Caco-2 (cell line): ENCODE measurements around the gene AXDND1. TPM values are rescaled to one million over a fixed set of nuclear protein-coding genes. Genes with fewer than 3 reads are reported as not detected.
"Not testable (repeated sequence)": the region's sequence is repeated elsewhere in the genome, so short reads cannot be mapped to it uniquely, and the experiment has no call there.

Experiments
- BruUV-seq: library from RNA; stranded (reverse); fragments of 400-500 nt; replicated peaks from 2 replicates; lab custom pipeline; 2021; lab: Mats Ljungman, UMichigan
- CTCF ChIA-PET: fragments of 300-600 bp; sonication (Branson Sonifier 250); formaldehyde crosslinking; loops from one replicate; lab custom pipeline; 2022; ENCODE audit warnings: antibody characterized with exemption; lab: Charles Lee
- POLR2A ChIA-PET: fragments of 300-600 bp; sonication (Branson Sonifier 250); formaldehyde crosslinking; loops from one replicate; lab custom pipeline; 2022; ENCODE audit warnings: antibody characterized with exemption; lab: Charles Lee
- DNase-seq, 2 experiments: peaks; one replicate each; pipeline versions ENCODE4 v3.0.0 to v3.0.0-alpha.2; 2020 to 2022
- H3K27me3 ChIP-seq: replicated peaks from 2 replicates; pipeline ENCODE4 v1.6.0; 2011; ENCODE audit warnings: low read length; ENCODE audit not compliant: control insufficient read depth, insufficient read depth
- H3K36me3 ChIP-seq: 2 replicates; pipeline ENCODE4 v1.5.1; 2011; ENCODE audit warnings: low read length; ENCODE audit not compliant: control insufficient read depth, insufficient read depth
- H3K4me1 ChIP-seq: fragments of 250-450 bp; sonication (Bioruptor Pico); 2 replicates; pipeline ENCODE4 v1.5.1; 2020; ENCODE audit warnings: mild to moderate bottlenecking
- H3K4me3 ChIP-seq: 2 replicates; pipeline ENCODE4 v1.5.1; 2011; ENCODE audit warnings: low read depth, mild to moderate bottlenecking, control low read depth, low read length
- H3K9me3 ChIP-seq: fragments of 250-450 bp; sonication (Bioruptor Pico); 2 replicates; pipeline ENCODE4 v1.5.1; 2020; ENCODE audit warnings: mild to moderate bottlenecking, moderate library complexity
- H3K27ac Mint-ChIP-seq: one replicate; pipeline ENCODE4 v1.8.0; 2022; ENCODE audit warnings: mixed read lengths; ENCODE audit not compliant: unreplicated experiment
- H3K27me3 Mint-ChIP-seq: one replicate; pipeline ENCODE4 v1.8.0; 2022; ENCODE audit warnings: mixed read lengths; ENCODE audit not compliant: insufficient read depth, unreplicated experiment
- H3K36me3 Mint-ChIP-seq: one replicate; pipeline ENCODE4 v1.8.0; 2022; ENCODE audit warnings: mild to moderate bottlenecking, mixed read lengths; ENCODE audit not compliant: insufficient read depth, unreplicated experiment
- H3K4me1 Mint-ChIP-seq: one replicate; pipeline ENCODE4 v1.8.0; 2022; ENCODE audit warnings: low read depth, mixed read lengths; ENCODE audit not compliant: unreplicated experiment
- H3K4me3 Mint-ChIP-seq: one replicate; pipeline ENCODE4 v1.8.0; 2022; ENCODE audit warnings: mild to moderate bottlenecking, moderate library complexity, mixed read lengths; ENCODE audit not compliant: unreplicated experiment
- H3K9me3 Mint-ChIP-seq: one replicate; pipeline ENCODE4 v1.8.0; 2022; ENCODE audit warnings: mixed read lengths; ENCODE audit not compliant: unreplicated experiment
- intact Hi-C: fragments of 100-400 bp; cut with micrococcal nuclease; formaldehyde crosslinking; loops from one replicate; pipeline ENCODE4 v1.10.0; 2022; ENCODE audit not compliant: unreplicated experiment
- total RNA-seq: library from RNA; stranded (reverse); gene quantifications from 2 replicates; pipeline ENCODE4 v1.2.3, GENCODE V29; 2022
- TF ChIP-seq, protein P1 (sequence below), 2 experiments: fragments of 200-600 bp in 1 of 2; IDR thresholded peaks; 1 replicate in 1 of 2; 2 replicates in 1 of 2; pipeline versions ENCODE4 v1.5.1 to v1.8.0; 2011 to 2022; ENCODE audit warnings: antibody characterized with exemption in 1 of 2, control low read depth in 1 of 2, inconsistent platforms in 1 of 2, low read depth in 1 of 2, low read length in 1 of 2, mild to moderate bottlenecking in 1 of 2, moderate library complexity in 1 of 2; ENCODE audit not compliant: insufficient read depth in 1 of 2, severe bottlenecking in 1 of 2, unreplicated experiment in 1 of 2

The AXDND1 gene
- total RNA-seq, 1 experiment from 2014 or later: not detected

DNA sequence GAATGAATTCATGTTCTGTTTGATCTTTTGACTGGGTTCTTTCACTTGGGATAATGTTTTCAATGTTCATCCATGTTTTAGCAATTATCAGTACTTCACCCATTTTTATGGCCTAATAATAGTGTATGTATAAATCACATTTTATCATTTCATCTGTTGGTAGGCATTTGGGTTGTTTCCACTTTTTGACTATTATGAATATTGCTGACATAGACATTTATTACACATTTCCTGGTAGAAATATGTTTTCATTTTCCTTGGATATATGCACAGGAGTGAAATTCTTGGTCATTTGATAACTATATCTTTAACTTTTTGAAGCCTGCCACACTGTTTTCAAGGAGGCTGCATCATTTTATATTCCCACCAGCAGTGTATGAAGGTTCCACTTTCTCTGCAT lies 79.8 kb downstream of the AXDND1 start:
- TF ChIP-seq, protein P1, sequence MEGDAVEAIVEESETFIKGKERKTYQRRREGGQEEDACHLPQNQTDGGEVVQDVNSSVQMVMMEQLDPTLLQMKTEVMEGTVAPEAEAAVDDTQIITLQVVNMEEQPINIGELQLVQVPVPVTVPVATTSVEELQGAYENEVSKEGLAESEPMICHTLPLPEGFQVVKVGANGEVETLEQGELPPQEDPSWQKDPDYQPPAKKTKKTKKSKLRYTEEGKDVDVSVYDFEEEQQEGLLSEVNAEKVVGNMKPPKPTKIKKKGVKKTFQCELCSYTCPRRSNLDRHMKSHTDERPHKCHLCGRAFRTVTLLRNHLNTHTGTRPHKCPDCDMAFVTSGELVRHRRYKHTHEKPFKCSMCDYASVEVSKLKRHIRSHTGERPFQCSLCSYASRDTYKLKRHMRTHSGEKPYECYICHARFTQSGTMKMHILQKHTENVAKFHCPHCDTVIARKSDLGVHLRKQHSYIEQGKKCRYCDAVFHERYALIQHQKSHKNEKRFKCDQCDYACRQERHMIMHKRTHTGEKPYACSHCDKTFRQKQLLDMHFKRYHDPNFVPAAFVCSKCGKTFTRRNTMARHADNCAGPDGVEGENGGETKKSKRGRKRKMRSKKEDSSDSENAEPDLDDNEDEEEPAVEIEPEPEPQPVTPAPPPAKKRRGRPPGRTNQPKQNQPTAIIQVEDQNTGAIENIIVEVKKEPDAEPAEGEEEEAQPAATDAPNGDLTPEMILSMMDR (IDR thresholded peaks at IDR 0.05; ENCODE audit: insufficient read depth in 1 of 2, low read depth in 1 of 2, low read length in 1 of 2, severe bottlenecking in 1 of 2, unreplicated experiment in 1 of 2): no peak
- no peaks in the 10 kb centered on the region for H3K9me3 Mint-ChIP-seq
- no peaks in the 10 kb centered on the region for H3K27me3 ChIP-seq
- H3K9me3 ChIP-seq: no peaks in the 10 kb centered on the region
- BruUV-seq: no TSS peak
- intact Hi-C loops: loop anchor here (10.0 kb wide), 1 partner anchor 361 kb away; the partner anchor contains the start of gene TOR3A
- POLR2A ChIA-PET: no interaction called here
- H3K4me3 ChIP-seq: no peak overlapping the region
- CTCF ChIA-PET: no interaction called here
- H3K4me1 Mint-ChIP-seq: peaks cover 5% of the 10 kb centered on the region
- no peak overlapping the region for H3K4me3 Mint-ChIP-seq
- no peaks in the 10 kb centered on the region for H3K4me1 ChIP-seq
- no peak for DNase-seq
- H3K27me3 Mint-ChIP-seq: peaks cover 3% of the 10 kb centered on the region
- no peaks in the 10 kb centered on the region for H3K36me3 Mint-ChIP-seq
- no peaks in the 10 kb centered on the region for H3K36me3 ChIP-seq
- H3K27ac Mint-ChIP-seq: no peak overlapping the region

DNA sequence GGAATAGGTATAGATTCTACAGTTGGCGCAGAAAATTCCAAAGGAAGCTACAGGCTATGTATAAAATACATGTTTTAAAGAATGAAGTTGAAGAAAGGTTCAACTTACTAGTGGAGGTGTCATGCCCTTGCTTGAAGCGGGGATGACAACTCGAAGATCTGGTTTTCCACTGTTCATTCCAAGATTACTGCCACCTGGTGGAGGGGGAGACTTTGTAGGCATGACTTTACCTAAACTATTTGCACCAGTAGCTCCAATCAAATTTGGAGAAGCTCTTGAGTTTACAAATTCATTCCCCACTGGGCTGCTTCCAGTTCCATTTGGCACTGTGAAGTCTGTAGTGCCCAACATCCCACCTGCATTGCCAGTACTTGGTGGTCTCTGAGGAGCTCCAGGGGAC lies 81.7 kb downstream of the AXDND1 start:
- CTCF ChIA-PET: interaction anchor here (0.6 to 2.1 kb wide), 5 partner anchors 10 to 367 kb away, joined by 3 to 11 read pairs (median 4); no protein-coding TSS in a partner anchor
- no peaks in the 10 kb centered on the region for H3K4me1 Mint-ChIP-seq
- TF ChIP-seq, protein P1 (IDR thresholded peaks at IDR 0.05; ENCODE audit: insufficient read depth in 1 of 2, low read depth in 1 of 2, low read length in 1 of 2, severe bottlenecking in 1 of 2, unreplicated experiment in 1 of 2): peak; percentile 40 to 58

DNA sequence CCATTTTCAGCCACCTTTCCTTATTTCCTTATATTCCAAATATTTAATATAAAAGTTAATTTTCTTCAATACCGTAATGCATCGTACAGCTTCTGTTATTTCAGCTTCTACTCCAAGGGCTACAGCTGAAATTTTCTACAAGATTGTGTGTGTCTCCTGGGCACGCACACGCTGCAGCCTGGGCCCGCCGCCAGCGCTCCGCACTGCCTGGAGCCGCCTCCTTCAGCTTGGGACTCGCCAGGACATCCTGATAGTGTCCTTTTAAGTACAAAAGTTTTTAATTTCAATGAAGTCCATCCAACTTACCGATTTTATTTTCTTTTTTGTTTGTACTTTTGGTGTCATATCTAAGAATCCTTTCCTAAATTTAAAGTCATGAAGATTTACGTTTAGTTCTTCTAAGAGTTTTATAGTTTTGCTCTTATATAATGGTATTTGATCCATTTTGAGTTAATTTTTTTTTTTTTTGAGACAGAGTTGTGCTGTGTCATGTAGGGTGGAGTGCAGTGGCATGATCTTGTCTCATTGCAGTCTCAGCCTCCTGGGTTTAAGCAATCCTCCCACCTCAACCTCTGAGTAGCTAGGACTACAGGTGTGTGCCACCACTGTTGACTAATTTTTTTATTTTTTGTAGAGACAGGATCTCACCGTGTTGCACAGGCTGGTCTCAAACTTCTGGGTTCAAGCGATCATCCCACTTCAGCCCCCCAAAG lies 82.8 kb downstream of the AXDND1 start:
- no peak overlapping the region for H3K4me3 ChIP-seq
- peaks cover 3% of the 10 kb centered on the region for H3K27me3 Mint-ChIP-seq
- no peak overlapping the region for H3K4me3 Mint-ChIP-seq
- no peaks in the 10 kb centered on the region for H3K36me3 Mint-ChIP-seq
- POLR2A ChIA-PET: no interaction called here
- no peaks in the 10 kb centered on the region for H3K4me1 Mint-ChIP-seq
- H3K9me3 ChIP-seq: no peaks in the 10 kb centered on the region
- TF ChIP-seq, protein P1 (IDR thresholded peaks at IDR 0.05; ENCODE audit: insufficient read depth in 1 of 2, low read depth in 1 of 2, low read length in 1 of 2, severe bottlenecking in 1 of 2, unreplicated experiment in 1 of 2): no peak
- CTCF ChIA-PET: interaction anchor here (1.0 to 2.1 kb wide), 3 partner anchors 150 to 366 kb away, joined by 3 to 11 read pairs (median 4); no protein-coding TSS in a partner anchor
- no peaks in the 10 kb centered on the region for H3K4me1 ChIP-seq
- no peak overlapping the region for H3K27ac Mint-ChIP-seq
- H3K36me3 ChIP-seq: no peaks in the 10 kb centered on the region
- no peaks in the 10 kb centered on the region for H3K27me3 ChIP-seq
- BruUV-seq: no TSS peak
- peaks cover 8% of the 10 kb centered on the region for H3K9me3 Mint-ChIP-seq
- intact Hi-C loops: loop anchor here (10.0 kb wide), 1 partner anchor 364 kb away; the partner anchor contains the start of gene TOR3A
- DNase-seq: no peak

More for the DNA sequence above, 81.7 kb downstream of the AXDND1 start:
- Histone ChIP-seq H3K4me3 (no peak overlapping the region), H3K36me3 (no peaks in the 10 kb centered on the region), H3K9me3 (no peaks in the 10 kb centered on the region), H3K27me3 (no peaks in the 10 kb centered on the region), H3K4me1 (no peaks in the 10 kb centered on the region)
- peaks cover 3% of the 10 kb centered on the region for H3K27me3 Mint-ChIP-seq
- BruUV-seq: no TSS peak
- peaks cover 8% of the 10 kb centered on the region for H3K9me3 Mint-ChIP-seq
- no peak overlapping the region for H3K27ac Mint-ChIP-seq
- intact Hi-C loops: loop anchor here (1.0 to 10.0 kb wide), 2 partner anchors 196 to 363 kb away; partner anchors contain the start of gene TOR3A
- no peak overlapping the region for H3K4me3 Mint-ChIP-seq
- H3K36me3 Mint-ChIP-seq: no peaks in the 10 kb centered on the region
- POLR2A ChIA-PET: no interaction called here
- peak; percentile 44 to 62 for DNase-seq

GRCh38 chr1:179459606-179460206 lies 93.9 kb downstream of the AXDND1 start:
- CTCF ChIA-PET, H3K4me3 Mint-ChIP-seq, intact Hi-C loops, H3K4me1 Mint-ChIP-seq, DNase-seq, H3K27ac Mint-ChIP-seq, H3K36me3 ChIP-seq, H3K36me3 Mint-ChIP-seq, POLR2A ChIA-PET, H3K9me3 ChIP-seq, H3K27me3 ChIP-seq, H3K4me3 ChIP-seq, BruUV-seq, H3K4me1 ChIP-seq, H3K9me3 Mint-ChIP-seq: not testable (repeated sequence)
- H3K27me3 Mint-ChIP-seq: peaks cover 11% of the 10 kb centered on the region
